HCT116 (cell line): ENCODE results near the gene PTGIS. TPM values are rescaled to one million over a fixed set of nuclear protein-coding genes. Genes with fewer than 3 reads are reported as not detected.

Source experiments
- ATAC-seq: fragments of 200-7000 bp; cut with Tn5 transposase; 2 replicates; pipeline ENCODE4 v1.9.1; 2020; ENCODE audit warnings: mild to moderate bottlenecking, moderate library complexity
- BruUV-seq: library from RNA; stranded (reverse); fragments of 400-500 nt; replicated peaks from 2 replicates; lab custom pipeline; 2021; lab: Mats Ljungman, UMichigan
- CTCF ChIA-PET: fragments of 300-600 bp; sonication (Branson Sonifier 250); formaldehyde crosslinking; loops from one replicate; lab custom pipeline; 2021; ENCODE audit warnings: antibody characterized with exemption; lab: Charles Lee
- POLR2A ChIA-PET: fragments of 300-600, 350-600 bp; sonication (Branson Sonifier 250); formaldehyde crosslinking; loops from one replicate; lab custom pipeline; 2021; ENCODE audit warnings: antibody characterized with exemption; lab: Charles Lee
- RAD21 ChIA-PET, 2 experiments: fragments of 300-600 bp; sonication (Branson Sonifier 250); formaldehyde crosslinking; loops; one replicate each; lab custom pipeline; 2023; ENCODE audit warnings: low total read pairs in 2 of 2; ENCODE audit not compliant: uncharacterized antibody in 2 of 2, unreplicated experiment in 2 of 2, low non-redundant PET in 1 of 2; lab: Charles Lee
- DNase-seq: peaks from one replicate; pipeline ENCODE4 v3.0.0-alpha.2; 2010; ENCODE audit warnings: low read depth, low spot score
- H2AFZ ChIP-seq: fragments of 200-600 bp; shearing (Covaris generic), sonication (generic); 2 replicates; pipeline ENCODE4 v1.6.1; 2017; ENCODE audit warnings: low read depth, mixed run types, mixed read lengths, antibody characterized with exemption, low read length; ENCODE audit not compliant: poor library complexity, severe bottlenecking
- H3K27ac ChIP-seq: 2 replicates; pipeline ENCODE4 v1.5.1; 2012; ENCODE audit warnings: low read depth, low read length
- H3K27me3 ChIP-seq: fragments of 200-600 bp; sonication (generic); 2 replicates; pipeline ENCODE4 v1.6.1; 2016; ENCODE audit warnings: mixed run types, low read length, mixed read lengths; ENCODE audit not compliant: insufficient read depth
- H3K36me3 ChIP-seq, 2 experiments: fragments of 200-500 bp in 1 of 2; fragments of 200-600 bp in 1 of 2; sonication (Bioruptor generic) in 1 of 2; sonication (generic) in 1 of 2; 2 replicates each; pipeline versions ENCODE4 v1.5.1 to v1.6.1; 2014 to 2016; ENCODE audit warnings: low read length in 2 of 2, inconsistent platforms in 1 of 2, mixed read lengths in 1 of 2, mixed run types in 1 of 2; ENCODE audit not compliant: insufficient read depth in 2 of 2, control insufficient read depth in 1 of 2
- H3K4me1 ChIP-seq, 2 experiments: fragments of 200-600 bp in 1 of 2; sonication (generic) in 1 of 2; 2 replicates each; pipeline versions ENCODE4 v1.5.1 to v1.6.1; 2012 to 2017; ENCODE audit warnings: low read length in 2 of 2, inconsistent platforms in 1 of 2, mild to moderate bottlenecking in 1 of 2, mixed read lengths in 1 of 2, mixed run types in 1 of 2, moderate library complexity in 1 of 2; ENCODE audit not compliant: insufficient read depth in 2 of 2, control insufficient read depth in 1 of 2
- H3K4me2 ChIP-seq: fragments of 200-600 bp; sonication (generic); 2 replicates; pipeline ENCODE4 v1.6.1; 2017; ENCODE audit warnings: mixed run types, low read length, mixed read lengths
- H3K4me3 ChIP-seq, 2 experiments: fragments of 200-600 bp in 1 of 2; sonication (generic) in 1 of 2; replicated peaks in 1 of 2; 2 replicates each; pipeline ENCODE4 v1.5.1; 2011 to 2016; ENCODE audit warnings: low read length in 2 of 2, control low read depth in 1 of 2, low read depth in 1 of 2, mild to moderate bottlenecking in 1 of 2, mixed read lengths in 1 of 2, mixed run types in 1 of 2
- H3K79me2 ChIP-seq: fragments of 200-600 bp; sonication (generic); 2 replicates; pipeline ENCODE4 v1.6.1; 2017; ENCODE audit warnings: mild to moderate bottlenecking, mixed run types, low read length, moderate library complexity, mixed read lengths; ENCODE audit not compliant: insufficient read depth
- H3K9ac ChIP-seq: fragments of 200-600 bp; sonication (generic); 2 replicates; pipeline ENCODE4 v1.6.1; 2016; ENCODE audit warnings: low read length, mixed read lengths
- H3K9me2 ChIP-seq: fragments of 200-600 bp; sonication (generic), shearing (Covaris generic); 2 replicates; pipeline ENCODE4 v1.6.1; 2017; ENCODE audit warnings: mixed run types, mild to moderate bottlenecking, moderate library complexity; ENCODE audit not compliant: insufficient read depth
- H3K9me3 ChIP-seq, 2 experiments: fragments of 200-500 bp in 1 of 2; fragments of 200-600 bp in 1 of 2; sonication (Bioruptor generic) in 1 of 2; sonication (generic) in 1 of 2; 2 replicates each; pipeline ENCODE4 v1.6.1; 2014 to 2017; ENCODE audit warnings: low read length in 2 of 2, mixed read lengths in 2 of 2, inconsistent platforms in 1 of 2, low read depth in 1 of 2, mild to moderate bottlenecking in 1 of 2, mixed run types in 1 of 2, moderate library complexity in 1 of 2; ENCODE audit not compliant: control insufficient read depth in 1 of 2, insufficient read depth in 1 of 2
- H4K20me1 ChIP-seq: fragments of 200-600 bp; sonication (generic), shearing (Covaris generic); 2 replicates; pipeline ENCODE4 v1.6.1; 2017; ENCODE audit warnings: mixed run types, mild to moderate bottlenecking, moderate library complexity; ENCODE audit not compliant: insufficient read depth
- CBX3 ChIP-seq: IDR thresholded peaks from 2 replicates; pipeline ENCODE4 v1.6.1; 2012; ENCODE audit warnings: low read depth
- EGR1 ChIP-seq: IDR thresholded peaks from 2 replicates; pipeline ENCODE4 v1.6.1; 2012; ENCODE audit warnings: low read depth
- ELF1 ChIP-seq: IDR thresholded peaks from 2 replicates; pipeline ENCODE4 v1.6.1; 2012; ENCODE audit warnings: low read depth, borderline replicate concordance
- EZH2phosphoT487 ChIP-seq: fragments of 200-600 bp; IDR thresholded peaks from 2 replicates; pipeline ENCODE4 v1.6.1; 2018; ENCODE audit warnings: antibody characterized with exemption, borderline replicate concordance
- FOSL1 ChIP-seq: IDR thresholded peaks from 2 replicates; pipeline ENCODE4 v1.6.1; 2012; ENCODE audit warnings: low read depth
- JUND ChIP-seq: IDR thresholded peaks from 2 replicates; pipeline ENCODE4 v1.6.1; 2012
- POLR2A ChIP-seq: IDR thresholded peaks from 2 replicates; pipeline ENCODE4 v1.7.0; 2011; ENCODE audit warnings: borderline replicate concordance; ENCODE audit not compliant: insufficient read depth, insufficient read length; ENCODE audit errors: extremely low read depth
- SP1 ChIP-seq: IDR thresholded peaks from 2 replicates; pipeline ENCODE4 v1.6.1; 2012; ENCODE audit warnings: low read depth
- SRF ChIP-seq: IDR thresholded peaks from 2 replicates; pipeline ENCODE4 v1.6.1; 2012; ENCODE audit warnings: low read depth
- TCF7L2 ChIP-seq: IDR thresholded peaks from 2 replicates; pipeline ENCODE4 v1.7.0; 2011; ENCODE audit warnings: borderline replicate concordance, inconsistent platforms; ENCODE audit not compliant: insufficient read depth, insufficient read length; ENCODE audit errors: extremely low read depth
- YY1 ChIP-seq: IDR thresholded peaks from 2 replicates; pipeline ENCODE4 v1.6.1; 2011; ENCODE audit warnings: low read length, low read depth, moderate library complexity, mild to moderate bottlenecking; ENCODE audit not compliant: insufficient replicate concordance; ENCODE audit errors: extremely low read depth
- ZFX ChIP-seq: fragments of 450-650 bp; IDR thresholded peaks from 2 replicates; pipeline ENCODE4 v1.6.1; 2017
- ZNF274 ChIP-seq: fragments of 200-500 bp; sonication (Bioruptor generic); IDR thresholded peaks from 2 replicates; pipeline ENCODE4 v1.6.1; 2014; ENCODE audit warnings: mild to moderate bottlenecking, low read depth, low read length, inconsistent platforms
- intact Hi-C: fragments of 100-400 bp; cut with micrococcal nuclease; formaldehyde crosslinking; loops from 2 replicates; pipeline ENCODE4 v1.10.0; 2022
- total RNA-seq: library from RNA; stranded (reverse); gene quantifications from one replicate; pipeline ENCODE4 v1.2.1, GENCODE V29; 2021; ENCODE audit not compliant: unreplicated experiment
- TF ChIP-seq, protein P1 (sequence below): IDR thresholded peaks from 2 replicates; pipeline ENCODE4 v1.6.1; 2012; ENCODE audit warnings: low read depth
- TF ChIP-seq, protein P2 (sequence below), 3 experiments: fragments of 200-600 bp in 1 of 3; sonication (generic) in 1 of 3; IDR thresholded peaks in 2 of 3; conservative IDR thresholded peaks in 1 of 3; 2 replicates each; pipeline ENCODE4 v1.5.1; 2012 to 2017; ENCODE audit warnings: low read depth in 2 of 3, low read length in 2 of 3, antibody characterized with exemption in 1 of 3, borderline replicate concordance in 1 of 3, control low read depth in 1 of 3, mild to moderate bottlenecking in 1 of 3, mixed read lengths in 1 of 3, mixed run types in 1 of 3, moderate library complexity in 1 of 3; ENCODE audit not compliant: insufficient read depth in 1 of 3
- TF ChIP-seq, protein P3 (sequence below): IDR thresholded peaks from 2 replicates; pipeline ENCODE4 v1.6.1; 2012
- TF ChIP-seq, protein P4 (sequence below): IDR thresholded peaks from 2 replicates; pipeline ENCODE4 v1.6.1; 2012

The PTGIS gene
- total RNA-seq, 1 experiment from 2014 or later = 0.25 TPM

DNA sequence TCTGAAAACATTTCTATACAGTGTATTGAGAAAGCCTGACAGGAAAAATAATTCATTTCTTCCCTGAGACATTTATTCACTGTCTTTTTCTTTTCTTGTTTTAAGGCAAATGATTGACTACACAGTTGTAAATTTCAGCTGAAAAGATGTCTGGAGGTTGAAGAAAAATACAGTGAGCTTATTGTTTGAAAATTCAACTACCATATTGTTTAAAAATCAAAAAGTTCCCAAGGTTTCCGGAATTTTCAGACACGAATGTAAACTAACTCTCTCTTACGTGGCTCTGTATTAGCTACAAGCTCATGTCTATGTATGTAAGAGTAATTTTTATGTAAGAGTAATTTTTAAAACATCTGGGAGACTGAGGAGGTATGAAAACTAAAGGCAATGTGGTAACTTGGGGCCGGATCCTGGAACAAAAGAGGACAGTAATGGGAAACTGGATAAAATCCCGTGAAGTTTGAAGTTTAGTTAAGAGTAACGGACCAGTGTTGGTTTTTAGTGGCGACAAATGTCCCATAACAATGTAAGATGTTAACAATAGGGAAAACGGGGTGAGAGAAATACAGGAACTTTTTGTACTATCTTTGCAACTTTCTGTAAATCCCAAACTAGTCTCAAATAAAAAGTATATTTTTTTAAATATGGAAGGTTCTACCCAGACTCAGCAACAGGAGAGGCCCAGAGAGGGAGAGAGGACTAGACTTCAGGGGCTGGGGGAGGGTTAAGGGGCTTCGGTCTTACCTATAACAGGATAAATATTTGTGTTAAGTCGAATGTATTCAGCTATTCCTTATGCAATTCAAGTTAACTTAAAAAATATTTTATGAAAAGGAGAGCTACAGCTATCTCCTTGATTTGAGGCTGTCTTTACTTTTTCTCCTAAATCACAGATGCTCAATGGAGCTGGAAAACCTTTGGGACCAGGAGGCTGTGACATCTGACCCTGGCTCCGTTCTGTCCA lies 1.3 kb downstream of the PTGIS start:
- intact Hi-C loops = no loop called here
- ATAC-seq (no peak), DNase-seq (no peak)
- H2AFZ ChIP-seq = peak overlapping the region; percentile 23
- H3K27me3 ChIP-seq = peaks cover 3% of the 10 kb centered on the region; the same call in 1 of the 2 replicates
- no peak overlapping the region for H3K9ac ChIP-seq
- H3K4me2 ChIP-seq = peak overlapping the region; percentile 14; the same call in 1 of the 2 replicates
- peaks cover 21 to 27% of the 10 kb centered on the region in 2 experiments for H3K4me1 ChIP-seq
- ChIA-PET CTCF (no interaction called here), POLR2A (no interaction called here), RAD21 (no interaction called here)
- no peak overlapping the region for H3K4me3 ChIP-seq
- H3K27ac ChIP-seq = no peak overlapping the region
- H3K9me2 ChIP-seq = no peaks in the 10 kb centered on the region
- TF ChIP-seq JUND (no peak), ZFX (no peak), SP1 (no peak), ZNF274 (no peak), ELF1 (no peak), EGR1 (no peak), EZH2phosphoT487 (no peak), FOSL1 (no peak), YY1 (no peak), POLR2A (no peak), CBX3 (no peak), SRF (no peak), TCF7L2 (no peak)
- TF ChIP-seq, protein P1, sequence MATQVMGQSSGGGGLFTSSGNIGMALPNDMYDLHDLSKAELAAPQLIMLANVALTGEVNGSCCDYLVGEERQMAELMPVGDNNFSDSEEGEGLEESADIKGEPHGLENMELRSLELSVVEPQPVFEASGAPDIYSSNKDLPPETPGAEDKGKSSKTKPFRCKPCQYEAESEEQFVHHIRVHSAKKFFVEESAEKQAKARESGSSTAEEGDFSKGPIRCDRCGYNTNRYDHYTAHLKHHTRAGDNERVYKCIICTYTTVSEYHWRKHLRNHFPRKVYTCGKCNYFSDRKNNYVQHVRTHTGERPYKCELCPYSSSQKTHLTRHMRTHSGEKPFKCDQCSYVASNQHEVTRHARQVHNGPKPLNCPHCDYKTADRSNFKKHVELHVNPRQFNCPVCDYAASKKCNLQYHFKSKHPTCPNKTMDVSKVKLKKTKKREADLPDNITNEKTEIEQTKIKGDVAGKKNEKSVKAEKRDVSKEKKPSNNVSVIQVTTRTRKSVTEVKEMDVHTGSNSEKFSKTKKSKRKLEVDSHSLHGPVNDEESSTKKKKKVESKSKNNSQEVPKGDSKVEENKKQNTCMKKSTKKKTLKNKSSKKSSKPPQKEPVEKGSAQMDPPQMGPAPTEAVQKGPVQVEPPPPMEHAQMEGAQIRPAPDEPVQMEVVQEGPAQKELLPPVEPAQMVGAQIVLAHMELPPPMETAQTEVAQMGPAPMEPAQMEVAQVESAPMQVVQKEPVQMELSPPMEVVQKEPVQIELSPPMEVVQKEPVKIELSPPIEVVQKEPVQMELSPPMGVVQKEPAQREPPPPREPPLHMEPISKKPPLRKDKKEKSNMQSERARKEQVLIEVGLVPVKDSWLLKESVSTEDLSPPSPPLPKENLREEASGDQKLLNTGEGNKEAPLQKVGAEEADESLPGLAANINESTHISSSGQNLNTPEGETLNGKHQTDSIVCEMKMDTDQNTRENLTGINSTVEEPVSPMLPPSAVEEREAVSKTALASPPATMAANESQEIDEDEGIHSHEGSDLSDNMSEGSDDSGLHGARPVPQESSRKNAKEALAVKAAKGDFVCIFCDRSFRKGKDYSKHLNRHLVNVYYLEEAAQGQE = no peak
- TF ChIP-seq, protein P2, sequence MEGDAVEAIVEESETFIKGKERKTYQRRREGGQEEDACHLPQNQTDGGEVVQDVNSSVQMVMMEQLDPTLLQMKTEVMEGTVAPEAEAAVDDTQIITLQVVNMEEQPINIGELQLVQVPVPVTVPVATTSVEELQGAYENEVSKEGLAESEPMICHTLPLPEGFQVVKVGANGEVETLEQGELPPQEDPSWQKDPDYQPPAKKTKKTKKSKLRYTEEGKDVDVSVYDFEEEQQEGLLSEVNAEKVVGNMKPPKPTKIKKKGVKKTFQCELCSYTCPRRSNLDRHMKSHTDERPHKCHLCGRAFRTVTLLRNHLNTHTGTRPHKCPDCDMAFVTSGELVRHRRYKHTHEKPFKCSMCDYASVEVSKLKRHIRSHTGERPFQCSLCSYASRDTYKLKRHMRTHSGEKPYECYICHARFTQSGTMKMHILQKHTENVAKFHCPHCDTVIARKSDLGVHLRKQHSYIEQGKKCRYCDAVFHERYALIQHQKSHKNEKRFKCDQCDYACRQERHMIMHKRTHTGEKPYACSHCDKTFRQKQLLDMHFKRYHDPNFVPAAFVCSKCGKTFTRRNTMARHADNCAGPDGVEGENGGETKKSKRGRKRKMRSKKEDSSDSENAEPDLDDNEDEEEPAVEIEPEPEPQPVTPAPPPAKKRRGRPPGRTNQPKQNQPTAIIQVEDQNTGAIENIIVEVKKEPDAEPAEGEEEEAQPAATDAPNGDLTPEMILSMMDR (IDR thresholded peaks at IDR 0.05 in 2 of 3, conservative IDR thresholded peaks at IDR 0.05 in 1 of 3; ENCODE audit: borderline replicate concordance in 1 of 3, insufficient read depth in 1 of 3, low read depth in 2 of 3, low read length in 2 of 3) = no peak
- TF ChIP-seq, protein P3, sequence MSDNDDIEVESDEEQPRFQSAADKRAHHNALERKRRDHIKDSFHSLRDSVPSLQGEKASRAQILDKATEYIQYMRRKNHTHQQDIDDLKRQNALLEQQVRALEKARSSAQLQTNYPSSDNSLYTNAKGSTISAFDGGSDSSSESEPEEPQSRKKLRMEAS = no peak
- TF ChIP-seq, protein P4, sequence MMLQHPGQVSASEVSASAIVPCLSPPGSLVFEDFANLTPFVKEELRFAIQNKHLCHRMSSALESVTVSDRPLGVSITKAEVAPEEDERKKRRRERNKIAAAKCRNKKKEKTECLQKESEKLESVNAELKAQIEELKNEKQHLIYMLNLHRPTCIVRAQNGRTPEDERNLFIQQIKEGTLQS = no peak
- no peaks in the 10 kb centered on the region for H3K36me3 ChIP-seq
- no peaks in the 10 kb centered on the region for H3K9me3 ChIP-seq
- H3K79me2 ChIP-seq = no peaks in the 10 kb centered on the region
- no peaks in the 10 kb centered on the region for H4K20me1 ChIP-seq
- no TSS peak for BruUV-seq
